ENCODE measurements around the gene MACROD2.
"Not testable (repeated sequence)": the region's sequence is repeated elsewhere in the genome, so short reads cannot be mapped to it uniquely, and the experiment has no call there.

MACROD2 gene

DNA sequence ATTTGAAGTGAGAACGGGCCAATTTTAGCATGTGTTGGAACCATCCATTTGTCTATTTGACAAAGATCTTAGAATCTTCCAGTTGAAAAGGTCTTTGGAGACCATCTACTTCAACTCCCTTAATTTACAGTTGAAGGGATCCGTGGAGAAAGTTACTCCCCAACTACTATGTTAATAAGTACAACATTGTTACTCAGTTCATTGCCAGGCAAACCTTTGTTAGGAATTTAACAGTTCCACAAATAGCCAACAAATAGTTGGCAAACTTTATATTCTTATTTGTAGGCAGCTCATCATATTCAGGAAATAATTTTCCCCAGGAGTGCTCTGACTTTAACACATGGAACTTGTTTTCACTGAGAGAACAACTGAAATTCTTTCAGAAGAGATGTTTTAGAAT lies 423.1 kb downstream of the MACROD2 start:
- no peak for DNase-seq
- intact Hi-C loops (cut with DNase I): no loop called here

DNA sequence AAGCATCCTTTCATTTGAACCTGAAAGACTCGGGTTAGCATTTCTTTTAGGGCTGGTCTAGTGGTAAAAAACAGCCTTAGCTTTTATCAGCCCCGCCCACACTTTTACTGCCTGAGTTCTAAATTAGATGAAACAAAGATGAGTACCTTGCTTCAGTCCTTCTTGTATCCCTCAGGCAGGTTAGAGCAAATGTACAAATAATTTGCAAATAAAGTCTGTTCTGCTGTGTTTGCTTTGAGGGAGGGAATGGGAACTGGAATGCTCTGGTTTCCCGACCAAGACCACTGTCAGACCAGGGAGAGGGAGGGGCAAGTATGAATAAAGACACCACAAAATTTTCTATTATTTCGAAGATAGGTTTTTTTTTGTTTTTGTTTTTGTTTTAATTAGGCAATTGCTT lies 427.6 kb downstream of the MACROD2 start:
- intact Hi-C loops (cut with DNase I): no loop called here
- no peak for DNase-seq

DNA sequence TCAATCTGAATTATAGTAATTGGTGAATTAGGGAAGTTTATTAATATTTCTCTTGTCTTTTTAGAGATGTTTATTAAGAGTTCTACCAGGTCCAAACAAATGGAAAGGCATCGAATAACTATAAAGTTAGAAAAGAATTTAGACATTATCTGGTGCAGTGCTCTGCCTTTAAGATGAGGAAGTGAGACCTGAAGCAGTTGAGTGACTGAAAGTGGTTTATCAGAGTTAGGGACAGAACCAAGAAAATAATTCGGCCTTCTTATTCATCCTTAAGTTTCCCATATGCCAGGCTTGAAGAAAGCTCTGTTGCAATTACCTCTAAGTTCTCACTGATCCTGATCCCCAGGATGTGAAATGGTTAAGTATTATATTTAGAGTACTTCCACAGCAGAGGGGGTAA lies 436.3 kb downstream of the MACROD2 start:
- no peak for DNase-seq
- intact Hi-C loops (cut with DNase I): no loop called here

DNA sequence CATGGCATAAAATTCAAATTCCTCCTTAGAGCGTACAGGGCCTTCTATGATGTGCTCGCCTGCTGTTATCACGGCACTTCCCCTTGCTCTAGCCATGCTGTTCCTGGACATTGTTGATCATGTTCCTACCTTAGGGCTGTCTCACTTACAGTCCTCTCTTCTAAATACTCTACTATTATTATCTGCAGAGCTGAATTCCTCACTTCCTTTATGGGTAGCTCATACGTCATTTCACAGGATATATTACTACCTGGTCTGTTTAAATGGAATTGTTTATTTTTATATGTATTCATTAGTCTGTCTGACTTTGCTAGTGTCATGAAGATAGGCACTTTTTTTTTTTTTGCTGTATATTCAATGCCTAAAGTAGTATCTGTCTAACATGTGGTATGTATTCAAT lies 436.8 kb downstream of the MACROD2 start:
- intact Hi-C loops (cut with DNase I): no loop called here
- no peak for DNase-seq

DNA sequence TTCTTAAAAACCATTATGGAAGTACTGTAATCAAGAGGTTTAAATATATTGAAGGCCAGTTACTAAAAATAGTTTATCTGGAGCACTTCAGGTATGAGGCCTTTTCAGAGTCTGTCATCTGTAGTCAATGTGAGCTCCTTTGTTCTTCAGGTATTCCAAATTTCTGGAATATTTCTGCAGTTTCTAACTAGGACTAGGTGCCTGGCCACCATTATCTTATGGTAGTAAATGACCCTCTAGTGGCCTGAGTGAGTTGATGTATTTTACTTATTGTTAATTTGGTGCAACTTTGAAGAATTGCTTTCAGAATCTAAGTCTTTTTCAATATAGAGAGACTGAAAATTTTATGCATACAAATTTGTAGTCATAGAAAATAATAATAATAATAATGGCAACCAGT lies 437.3 kb downstream of the MACROD2 start:
- DNase-seq: no peak
- intact Hi-C loops (cut with DNase I): no loop called here

DNA sequence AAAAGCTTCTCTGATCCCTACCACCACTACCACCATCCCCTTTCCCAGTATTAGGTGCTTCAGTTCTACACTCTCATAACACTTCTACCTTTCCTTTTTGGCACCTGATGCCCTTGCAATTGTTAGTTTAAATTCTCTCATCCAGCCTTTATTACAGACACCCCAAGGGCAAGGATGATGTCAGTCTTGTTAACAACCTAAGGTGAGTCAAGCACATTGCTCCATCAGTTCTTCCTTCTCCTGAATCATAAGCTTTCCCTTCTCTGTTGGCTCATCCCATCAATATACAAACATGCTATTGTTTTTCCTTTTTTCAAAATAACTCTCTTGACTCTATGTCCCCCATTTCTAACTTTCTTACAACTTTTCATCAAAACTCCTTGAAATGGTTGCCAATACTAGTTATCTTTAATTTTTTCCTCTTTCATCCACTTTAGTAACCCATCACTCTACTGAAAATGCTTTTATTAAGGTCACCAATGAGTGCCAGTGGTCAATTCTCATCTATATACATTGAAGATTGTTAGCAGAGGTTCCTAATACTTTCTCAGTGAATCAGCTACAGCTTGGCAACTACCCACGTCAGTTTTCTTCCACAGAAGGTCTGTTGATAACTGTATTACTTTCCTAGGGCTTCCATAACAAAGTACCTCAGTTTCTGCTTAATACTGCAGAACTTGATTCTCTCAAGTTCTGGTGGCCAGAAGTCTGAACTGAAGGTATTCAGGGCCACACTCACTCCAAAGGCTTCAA lies 439.2 kb downstream of the MACROD2 start:
- no peak for DNase-seq
- intact Hi-C loops (cut with DNase I): no loop called here

DNA sequence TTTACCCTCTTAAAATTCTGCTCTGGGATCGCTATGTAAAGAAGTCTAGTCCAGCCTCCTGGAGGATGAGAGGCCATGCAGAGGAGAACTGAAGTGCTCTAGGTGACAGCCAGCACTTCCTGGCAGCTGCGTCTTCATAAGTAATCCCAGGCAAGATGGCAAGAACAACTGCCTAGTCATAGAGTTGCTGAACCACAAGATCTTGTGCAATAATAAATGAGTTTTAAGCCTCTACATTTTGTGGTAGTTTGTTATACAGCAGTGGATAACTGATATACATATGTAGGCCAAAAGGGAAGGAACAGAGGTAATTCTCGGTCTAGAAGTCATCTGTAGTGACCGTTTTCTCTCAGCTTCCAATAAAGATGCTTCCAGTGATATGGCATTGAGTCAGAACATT lies 445.9 kb downstream of the MACROD2 start:
- no peak for DNase-seq
- intact Hi-C loops (cut with DNase I): no loop called here

DNA sequence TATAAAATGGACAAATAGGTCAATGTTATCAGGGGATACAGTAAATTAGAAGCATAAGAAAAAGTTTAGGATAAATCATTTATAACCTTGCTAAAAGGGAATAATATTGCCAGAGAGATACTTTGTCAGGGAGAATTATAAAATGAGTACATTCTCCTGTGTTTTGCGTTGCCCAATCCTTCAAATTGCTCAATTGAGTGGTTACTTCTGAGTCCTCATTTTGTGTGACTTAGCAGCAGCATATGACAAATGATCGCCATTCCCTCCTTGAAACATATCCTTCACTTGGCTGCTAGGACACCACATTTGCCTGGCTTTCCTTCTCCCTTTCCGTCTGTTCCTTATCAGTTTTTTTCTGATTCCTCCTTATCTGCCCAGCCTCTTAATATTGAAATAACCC lies 448.8 kb downstream of the MACROD2 start:
- intact Hi-C loops (cut with DNase I): no loop called here
- no peak for DNase-seq

DNA sequence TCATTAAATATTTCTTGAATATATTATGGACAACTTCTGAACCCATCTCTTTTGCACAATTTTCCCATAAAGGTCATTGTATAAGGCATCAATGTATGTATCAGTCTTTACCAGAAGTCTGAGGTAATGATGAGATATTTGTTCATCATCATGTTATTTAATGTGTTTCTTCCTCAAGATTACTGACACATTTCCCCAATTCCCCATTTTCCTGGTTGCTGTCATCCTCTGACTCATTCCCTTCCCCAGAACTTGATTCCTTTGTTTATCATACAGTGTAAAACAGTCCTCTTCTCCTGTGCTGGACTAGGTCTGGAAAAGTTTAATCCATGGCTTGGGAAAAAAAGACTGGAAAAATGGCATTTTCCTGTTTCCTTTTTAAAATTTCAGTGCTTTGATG lies 450.0 kb downstream of the MACROD2 start:
- intact Hi-C loops (cut with DNase I): no loop called here

DNA sequence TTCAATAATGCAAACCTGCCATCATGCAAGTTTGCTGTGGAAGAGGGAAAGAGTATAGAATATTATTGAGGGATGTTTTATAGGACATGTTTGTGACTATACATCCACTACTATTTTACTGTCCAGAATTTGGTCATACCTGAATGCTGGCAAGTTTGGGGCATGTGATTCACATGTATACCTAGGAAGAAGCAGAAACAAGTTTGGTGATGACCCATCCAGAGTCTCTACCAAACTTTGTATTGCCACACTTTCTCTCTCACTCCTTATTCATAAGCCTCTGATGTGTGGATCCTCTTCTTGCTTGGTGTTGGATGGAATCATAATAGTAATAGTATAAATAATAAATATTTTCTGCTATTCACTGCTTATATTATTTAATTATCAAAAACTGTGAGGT lies 450.6 kb downstream of the MACROD2 start:
- DNase-seq: no peak
- intact Hi-C loops (cut with DNase I): no loop called here

More for the DNA sequence above, 450.0 kb downstream of the MACROD2 start:
- no peak for DNase-seq

DNA sequence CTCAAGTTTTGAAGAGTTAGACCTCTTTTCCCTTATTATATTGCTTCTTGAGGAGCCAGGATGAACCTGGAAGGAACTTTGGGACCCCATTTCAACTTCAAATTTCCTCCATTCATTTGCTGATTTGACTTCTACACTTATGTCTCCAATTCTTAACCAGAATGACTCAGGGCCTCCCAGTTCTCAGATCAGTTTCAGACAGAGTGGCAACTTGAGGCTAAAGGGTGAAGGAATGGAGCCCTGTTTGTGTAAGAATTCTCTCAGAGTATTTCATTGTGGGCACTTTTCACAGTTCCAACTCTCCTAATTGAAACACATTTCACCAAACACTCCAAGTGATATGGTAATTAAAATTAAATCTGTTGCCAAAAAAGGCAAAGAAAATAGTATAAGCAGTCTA lies 451.1 kb downstream of the MACROD2 start:
- DNase-seq: no peak
- intact Hi-C loops (cut with DNase I): no loop called here

DNA sequence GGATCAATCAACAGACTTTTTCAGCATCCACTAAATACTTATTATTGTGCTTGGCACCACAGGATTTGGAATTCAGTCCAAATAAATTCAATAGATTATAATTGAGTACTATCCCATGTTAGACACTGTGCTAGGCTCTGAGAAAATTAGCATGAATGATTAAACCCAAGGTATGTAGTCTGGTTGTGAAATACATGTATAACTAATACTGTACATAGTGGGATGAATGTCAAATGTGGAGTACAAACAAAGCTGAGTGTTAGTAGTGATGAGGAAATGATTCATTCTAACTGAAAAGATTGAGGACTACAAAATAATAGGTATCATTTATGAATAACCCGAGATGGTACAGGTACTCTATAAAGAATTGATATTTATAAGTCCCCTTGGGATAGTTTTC lies 454.0 kb downstream of the MACROD2 start:
- intact Hi-C loops (cut with DNase I): no loop called here

DNA sequence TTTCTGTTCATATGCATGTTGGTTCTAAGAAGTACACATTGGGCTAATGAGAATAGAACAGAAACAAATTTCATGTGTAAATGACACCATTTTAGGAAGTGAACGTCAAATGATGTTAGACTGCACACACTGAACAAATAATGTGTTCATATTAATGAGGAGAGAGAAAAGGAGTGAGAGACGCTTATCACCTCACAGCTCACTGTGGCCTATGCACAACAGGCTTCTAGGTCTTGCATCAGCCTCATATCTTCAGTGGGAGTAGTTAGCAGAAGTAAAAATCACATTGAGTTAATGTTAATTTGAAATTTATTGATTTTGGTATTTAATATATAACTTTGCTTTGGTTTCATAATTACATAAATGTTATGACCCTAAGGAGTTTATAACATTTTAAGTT lies 454.9 kb downstream of the MACROD2 start:
- no peak for DNase-seq
- intact Hi-C loops (cut with DNase I): no loop called here

More for the DNA sequence above, 454.0 kb downstream of the MACROD2 start:
- DNase-seq: no peak

DNA sequence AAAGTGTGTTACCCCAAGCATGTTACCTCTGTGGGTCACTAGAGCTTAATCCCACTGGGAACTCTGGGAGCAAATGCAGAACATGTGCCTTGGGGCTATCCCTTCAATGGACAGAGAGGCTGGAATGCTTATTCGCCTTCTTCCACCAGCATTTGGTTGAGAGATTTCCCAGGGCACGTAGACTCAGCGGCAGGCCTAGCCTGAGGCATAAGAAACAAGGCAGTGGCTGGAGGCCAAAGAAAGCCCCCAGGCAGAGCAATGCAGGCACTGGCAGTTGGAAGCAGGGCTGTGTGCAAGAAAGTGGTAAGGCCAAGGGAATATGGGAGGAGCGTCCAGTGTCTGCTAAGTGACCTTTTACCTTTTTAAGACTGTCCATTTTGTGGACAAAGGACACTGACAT lies 456.1 kb downstream of the MACROD2 start:
- intact Hi-C loops (cut with DNase I): no loop called here
- DNase-seq: no peak

DNA sequence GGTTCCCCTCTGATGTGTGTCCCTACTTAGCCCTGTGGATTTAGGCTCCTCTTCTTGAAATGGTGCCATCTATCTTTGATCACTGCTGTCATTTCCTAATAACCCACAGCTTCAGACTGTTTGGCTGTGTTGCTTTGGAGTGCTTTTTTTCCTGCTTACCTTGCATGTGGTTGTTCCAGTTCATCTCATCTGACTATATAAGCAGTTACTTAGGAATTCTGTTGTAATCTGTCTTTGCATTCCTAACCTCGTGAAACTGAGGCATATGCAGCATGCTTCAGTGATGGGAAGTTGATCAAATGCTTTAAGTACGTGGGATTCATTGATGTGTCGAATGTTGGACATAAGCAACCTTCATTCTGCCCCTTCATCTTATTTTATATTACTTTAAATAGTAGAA lies 457.9 kb downstream of the MACROD2 start:
- intact Hi-C loops (cut with DNase I): no loop called here
- DNase-seq: no peak

DNA sequence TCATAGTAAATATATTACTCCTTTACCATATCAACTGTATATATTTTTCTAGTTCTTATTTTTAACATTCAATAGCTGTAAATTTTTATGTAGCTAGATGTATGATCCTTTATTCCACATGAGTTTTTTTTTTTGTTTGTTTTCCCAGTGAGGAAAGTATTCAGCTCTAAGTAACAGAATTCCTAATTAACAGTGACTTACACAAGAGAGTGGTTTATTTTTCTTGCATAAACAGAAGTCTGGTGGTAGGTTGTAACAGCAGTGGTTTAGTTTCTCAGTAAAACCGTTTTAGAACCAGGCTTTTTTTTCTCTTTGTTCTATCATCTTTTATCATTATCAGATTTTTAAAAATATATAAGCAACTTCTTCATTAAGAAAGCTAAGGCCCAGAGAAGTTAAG lies 459.0 kb downstream of the MACROD2 start:
- intact Hi-C loops (cut with DNase I): no loop called here
- no peak for DNase-seq

DNA sequence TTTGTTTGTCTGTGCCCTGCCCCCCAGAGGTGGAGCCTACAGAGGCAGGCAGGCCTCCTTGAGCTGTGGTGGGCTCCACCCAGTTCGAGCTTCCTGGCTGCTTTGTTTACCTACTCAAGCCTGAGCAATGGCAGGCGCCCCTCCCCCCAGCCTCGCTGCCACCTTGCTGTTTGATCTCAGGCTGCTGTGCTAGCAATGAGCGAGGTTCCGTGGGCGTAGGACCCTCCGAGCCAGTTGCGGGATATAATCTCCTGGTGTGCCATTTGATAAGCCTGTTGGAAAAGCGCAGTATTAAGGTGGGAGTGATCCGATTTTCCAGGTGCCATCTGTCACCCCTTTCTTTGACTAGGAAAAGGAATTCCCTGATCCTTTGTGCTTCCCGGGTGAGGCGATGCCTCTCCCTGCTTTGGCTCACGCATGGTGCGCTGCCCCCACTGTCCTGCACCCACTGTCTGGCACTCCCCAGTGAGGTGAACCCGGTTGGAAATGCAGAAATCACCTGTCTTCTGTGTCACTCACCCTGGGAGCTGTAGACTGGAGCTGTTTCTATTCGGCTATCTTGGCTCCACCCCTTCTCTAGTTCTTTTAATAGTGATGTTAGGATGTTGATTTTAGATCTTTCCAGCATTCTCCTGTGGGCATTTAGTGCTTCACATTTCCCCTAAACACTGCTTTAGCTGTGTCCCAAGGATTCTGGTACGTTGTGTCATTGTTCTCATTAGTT lies 471.9 kb downstream of the MACROD2 start:
- intact Hi-C loops (cut with DNase I): not testable (repeated sequence)
- peak in 3 of 42 donors; percentile 7 to 35 (median 21) for DNase-seq

DNA sequence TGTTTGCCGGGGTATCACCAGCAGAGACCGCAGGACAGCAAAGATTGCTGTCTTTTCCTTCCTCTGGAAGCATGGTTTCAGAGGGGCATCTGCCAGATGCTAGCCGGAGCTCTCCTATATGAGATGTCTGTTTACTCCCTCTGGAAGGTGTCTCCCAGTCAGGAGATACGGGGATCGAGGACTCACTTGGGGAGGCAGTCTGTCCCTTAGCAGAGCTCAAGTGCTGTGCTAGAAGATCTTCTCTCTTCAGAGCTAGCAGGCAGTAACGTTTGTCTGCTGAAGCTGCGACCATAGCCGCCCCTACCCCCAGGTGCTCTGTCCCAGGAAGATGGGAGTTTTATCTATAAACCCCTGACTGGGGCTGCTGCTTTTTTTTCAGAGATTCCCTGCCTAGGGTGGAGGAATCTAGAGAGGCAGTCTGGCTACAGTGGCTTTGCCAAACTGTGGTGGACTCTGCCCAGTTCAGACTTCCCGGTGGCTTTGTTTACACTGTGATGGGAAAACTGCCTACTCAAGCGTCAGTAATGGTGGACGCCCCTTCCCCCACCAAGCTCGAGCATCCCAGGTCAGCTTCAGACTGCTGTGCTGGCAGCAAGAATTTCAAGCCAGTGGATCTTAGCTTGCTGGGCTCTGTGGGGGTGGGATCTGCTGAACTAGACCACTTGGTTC lies 475.0 kb downstream of the MACROD2 start:
- intact Hi-C loops (cut with DNase I): no loop called here
- DNase-seq: peak in 1 of 42 donors; percentile 11

DNA sequence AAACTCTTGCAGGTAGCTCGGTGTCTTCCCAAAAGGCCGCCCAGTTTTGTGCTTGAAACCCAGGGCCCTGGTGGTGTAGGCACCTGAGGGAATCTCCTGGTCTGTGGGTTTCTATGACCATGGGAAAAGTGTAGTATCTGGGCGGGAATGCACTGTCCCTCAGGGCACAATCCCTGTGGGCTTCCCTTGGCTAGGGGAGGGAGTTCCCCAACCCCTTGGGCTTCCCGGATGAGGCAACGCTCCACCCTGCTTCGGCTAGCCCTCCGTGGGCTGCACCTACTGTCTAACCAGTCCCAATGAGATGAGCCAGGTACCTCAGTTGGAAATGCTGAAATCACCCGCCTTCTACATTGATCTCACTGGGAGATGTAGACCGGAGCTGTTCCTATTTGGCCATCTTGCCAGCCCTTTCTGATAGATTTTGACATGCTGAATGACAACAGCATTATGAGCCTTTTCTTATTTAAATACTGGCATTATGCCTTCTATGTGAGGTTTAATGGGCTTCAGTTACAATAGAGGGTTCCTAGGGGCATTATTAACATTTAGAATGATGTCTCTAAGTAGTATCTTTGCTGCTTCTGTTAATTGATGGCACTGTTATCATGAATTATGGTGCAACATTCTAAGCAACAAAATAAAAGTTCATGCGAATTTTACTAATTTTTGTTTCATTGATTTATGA lies 475.8 kb downstream of the MACROD2 start:
- intact Hi-C loops (cut with DNase I): no loop called here
- no peak for DNase-seq

DNA sequence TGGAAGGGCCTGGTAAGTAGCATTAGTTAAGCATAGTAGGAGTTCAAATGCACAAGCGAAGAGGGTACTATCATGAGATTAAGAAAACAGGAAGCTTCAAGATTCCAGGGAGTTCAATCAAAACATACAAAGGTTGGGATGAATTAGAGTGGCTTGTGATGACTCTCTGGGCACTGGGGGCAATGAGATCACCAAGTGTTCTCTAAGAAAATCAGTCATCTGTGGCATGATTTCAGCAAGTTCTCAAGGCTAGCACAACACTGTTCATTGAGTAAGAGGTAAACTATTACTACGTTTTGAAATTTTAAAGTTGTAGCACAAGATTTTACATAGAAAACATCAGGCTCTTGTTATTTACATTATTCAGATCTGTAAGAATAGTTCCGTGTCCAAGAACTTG lies 481.8 kb downstream of the MACROD2 start:
- intact Hi-C loops (cut with DNase I): no loop called here
- DNase-seq: no peak

Data from head of caudate nucleus (tissue), 42 donors.